Jurkat, Clone E6-1 (cell line): ENCODE results near the gene POC1B.

ENCODE experiments used
- DNase-seq: peaks from one replicate; pipeline ENCODE4 v3.0.0-alpha.2; 2011; ENCODE audit warnings: low read depth, low spot score
- H3K4me3 ChIP-seq: 2 replicates; pipeline ENCODE4 v1.5.1; 2011; ENCODE audit warnings: mild to moderate bottlenecking, low read length, control low read depth, moderate library complexity

The POC1B gene

GRCh38 chr12:89401433-89402058 lies 124.3 kb downstream of the POC1B start:
- DNase-seq, result no peak

GRCh38 chr12:89400415-89400814 lies 125.4 kb downstream of the POC1B start:
- no peak overlapping the region for H3K4me3 ChIP-seq
- no peak for DNase-seq

More at GRCh38 chr12:89401433-89402058, 124.3 kb downstream of the POC1B start:
- no peak overlapping the region for H3K4me3 ChIP-seq

- no peak for DNase-seq
- H3K4me3 ChIP-seq, result no peak overlapping the region
These were observed 130.1 kb downstream of the POC1B start for GRCh38 chr12:89395712-89396111.

- DNase-seq, result no peak
- H3K4me3 ChIP-seq, result no peak overlapping the region
These were observed 132.2 kb downstream of the POC1B start for GRCh38 chr12:89393551-89394121.

GRCh38 chr12:89392391-89392790 lies 133.5 kb downstream of the POC1B start:
- no peak overlapping the region for H3K4me3 ChIP-seq
- DNase-seq, result no peak

- H3K4me3 ChIP-seq, result no peak overlapping the region
- DNase-seq, result no peak
These were observed 134.0 kb downstream of the POC1B start for GRCh38 chr12:89391726-89392336.

- no peak overlapping the region for H3K4me3 ChIP-seq
- no peak for DNase-seq
These were observed 134.8 kb downstream of the POC1B start for GRCh38 chr12:89390802-89391673.

- no peak for DNase-seq
- no peak overlapping the region for H3K4me3 ChIP-seq
These were observed 135.8 kb downstream of the POC1B start for GRCh38 chr12:89389755-89390661.

- H3K4me3 ChIP-seq, result no peak overlapping the region
- DNase-seq, result no peak
These were observed 139.7 kb downstream of the POC1B start for GRCh38 chr12:89386138-89386537.

GRCh38 chr12:89384807-89385206 lies 141.0 kb downstream of the POC1B start:
- no peak overlapping the region for H3K4me3 ChIP-seq
- no peak for DNase-seq

- no peak overlapping the region for H3K4me3 ChIP-seq
- no peak for DNase-seq
These were observed 141.6 kb downstream of the POC1B start for GRCh38 chr12:89384050-89384758.

GRCh38 chr12:89383235-89384049 lies 142.4 kb downstream of the POC1B start:
- no peak for DNase-seq
- no peak overlapping the region for H3K4me3 ChIP-seq

- no peak overlapping the region for H3K4me3 ChIP-seq
- no peak for DNase-seq
These were observed 143.5 kb downstream of the POC1B start for GRCh38 chr12:89382328-89382727.

GRCh38 chr12:89379839-89380467 lies 145.9 kb downstream of the POC1B start:
- DNase-seq, result no peak

GRCh38 chr12:89379148-89379838 lies 146.6 kb downstream of the POC1B start:
- no peak overlapping the region for H3K4me3 ChIP-seq
- no peak for DNase-seq

More at GRCh38 chr12:89379839-89380467, 145.9 kb downstream of the POC1B start:
- no peak overlapping the region for H3K4me3 ChIP-seq

- no peak overlapping the region for H3K4me3 ChIP-seq
- DNase-seq, result no peak
These were observed 149.0 kb downstream of the POC1B start for GRCh38 chr12:89376844-89377243.

GRCh38 chr12:89376202-89376529 lies 149.7 kb downstream of the POC1B start:
- H3K4me3 ChIP-seq, result no peak overlapping the region
- DNase-seq, result no peak
